ENCODE data around the gene SMU1.
"Not testable (repeated sequence)": the region's sequence is repeated elsewhere in the genome, so short reads cannot be mapped to it uniquely, and the experiment has no call there.

SMU1 gene

DNA sequence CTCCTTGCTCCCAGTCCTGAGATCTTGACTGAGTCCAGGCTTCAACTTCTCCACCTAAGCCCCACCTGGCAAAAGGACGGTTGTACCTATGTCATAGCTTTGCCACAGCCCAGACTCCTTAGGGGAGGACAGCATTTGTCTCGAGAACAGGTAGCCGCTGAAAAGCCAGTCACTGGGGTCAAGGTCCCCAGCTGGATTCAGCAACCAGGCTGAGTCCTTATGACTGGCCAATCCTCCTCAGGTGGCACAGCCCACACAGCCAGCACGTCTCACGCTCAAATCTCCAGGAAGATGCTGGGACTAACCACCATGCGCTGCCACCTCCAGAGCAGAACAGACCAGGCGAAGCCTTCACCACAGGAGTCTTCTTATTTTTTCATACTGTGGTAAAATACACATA lies 27.9 kb upstream of the SMU1 start:
- DNase-seq: no peak

GRCh38 chr9:33103501-33104281 lies 27.2 kb upstream of the SMU1 start:
- no peak for DNase-seq

GRCh38 chr9:33102551-33103210 lies 26.2 kb upstream of the SMU1 start:
- no peak for DNase-seq

GRCh38 chr9:33101104-33101951 lies 24.9 kb upstream of the SMU1 start:
- no peak for DNase-seq

DNA sequence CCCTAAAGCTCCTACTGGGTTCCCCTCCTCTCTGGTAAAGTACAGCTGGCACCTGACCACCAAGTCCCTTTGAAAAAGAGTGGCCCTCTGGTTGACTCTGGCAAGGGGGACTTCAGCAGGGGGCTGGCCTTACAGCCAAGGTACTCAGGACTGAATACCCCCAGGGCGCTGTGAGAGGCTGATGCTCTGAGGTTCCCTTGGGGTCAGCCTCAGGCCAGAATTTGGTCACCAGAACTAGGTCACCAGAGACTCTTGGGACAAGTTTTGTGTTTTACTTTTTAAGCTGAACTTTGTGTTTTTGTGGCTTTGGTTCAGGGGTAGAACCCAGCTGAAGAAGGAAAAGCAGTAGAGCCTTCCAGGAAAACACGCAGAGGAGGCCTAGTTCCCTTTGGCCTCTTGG lies 23.3 kb upstream of the SMU1 start:
- no peak for DNase-seq

DNA sequence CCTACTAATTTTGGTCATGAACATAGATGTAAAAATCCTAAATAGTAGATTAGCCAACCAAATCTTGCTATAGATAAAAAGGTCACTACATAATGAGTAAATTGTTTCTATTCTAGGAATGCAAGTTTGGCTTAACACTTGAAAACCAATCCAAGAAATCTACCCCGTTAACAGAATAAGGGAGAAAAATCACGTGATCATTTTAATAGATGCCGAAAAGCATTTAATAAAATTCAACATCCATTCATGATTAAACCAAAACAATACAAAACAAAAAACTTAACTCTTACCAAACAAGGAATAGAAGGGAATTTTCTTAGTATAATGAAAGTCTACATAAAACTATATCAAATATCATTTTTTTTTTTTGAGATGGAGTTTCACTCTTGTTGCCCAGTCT lies 20.7 kb upstream of the SMU1 start:
- no peak for DNase-seq

DNA sequence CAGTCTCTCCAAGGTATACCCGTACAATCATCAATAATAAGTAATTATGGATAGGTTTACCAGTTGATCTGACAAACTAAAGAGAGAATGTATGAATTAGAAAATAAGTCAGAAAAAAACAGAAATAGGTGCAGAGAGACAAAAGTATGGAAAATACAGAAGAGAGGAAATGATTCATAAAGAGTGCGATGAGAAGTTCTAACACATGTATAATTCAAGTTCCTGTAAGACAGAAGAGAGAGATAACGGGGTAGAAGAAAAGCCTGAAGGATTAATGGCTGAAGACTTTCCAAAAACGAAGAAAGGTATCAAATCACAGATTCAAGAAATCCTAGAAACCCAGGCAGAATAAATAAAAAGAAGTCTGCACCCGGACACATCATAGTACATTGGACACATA lies 16.2 kb upstream of the SMU1 start:
- DNase-seq: no peak

DNA sequence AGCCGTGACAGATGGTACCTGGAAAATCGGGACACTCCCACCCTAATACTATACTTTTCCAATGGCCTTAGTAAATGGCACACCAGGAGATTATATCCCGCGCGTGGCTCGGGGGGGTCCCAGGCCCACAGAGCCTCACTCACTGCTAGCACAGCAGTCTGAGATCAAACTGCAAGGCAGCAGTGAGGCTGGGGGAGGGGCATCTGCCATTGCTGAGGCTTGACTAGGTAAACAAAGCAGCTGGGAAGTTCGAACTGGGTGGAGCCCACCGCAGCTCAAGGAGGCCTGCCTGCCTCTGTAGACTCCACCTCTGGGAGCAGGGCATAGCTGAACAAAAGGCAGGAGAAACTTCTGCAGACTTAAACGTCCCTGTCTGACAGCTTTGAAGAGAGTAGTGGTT lies 9.2 kb upstream of the SMU1 start:
- DNase-seq: not testable (repeated sequence)

DNA sequence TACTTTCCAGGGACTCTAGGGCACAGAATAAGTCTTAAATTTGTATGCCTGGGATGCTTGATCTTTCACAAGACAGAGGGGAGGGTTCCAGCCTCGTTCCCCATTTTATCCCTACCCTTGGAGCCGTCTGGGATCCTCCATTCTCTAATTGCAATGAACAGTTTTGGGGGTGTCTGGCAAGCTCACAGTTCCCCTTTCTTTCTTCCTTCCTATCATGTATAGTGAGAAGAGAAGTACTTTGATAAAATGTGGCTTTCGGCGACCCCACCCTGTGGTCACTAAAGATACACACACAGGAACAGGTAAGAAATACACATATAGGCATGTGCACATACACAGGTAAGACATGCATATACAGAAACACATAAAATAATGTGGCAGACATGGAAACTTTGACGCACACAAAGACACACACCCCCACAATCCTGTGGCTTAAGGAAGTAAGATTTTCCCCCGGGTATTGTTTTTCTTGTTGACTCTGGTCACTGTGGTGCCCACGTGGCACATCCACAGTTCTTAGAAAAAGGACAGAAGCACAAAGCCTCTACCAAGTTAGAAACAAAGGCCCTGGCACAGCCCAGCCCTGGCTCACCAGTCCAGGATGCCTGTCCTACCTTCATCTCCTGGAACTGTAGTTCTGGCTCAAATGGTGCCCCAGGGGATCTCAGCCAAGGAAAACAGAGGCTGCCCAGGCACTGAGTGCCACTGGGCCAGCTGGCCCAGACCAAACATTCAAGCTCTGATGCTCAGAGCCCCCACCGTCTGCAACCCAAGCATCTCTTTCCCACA lies 6.3 kb upstream of the SMU1 start:
- DNase-seq: peak; percentile 4

GRCh38 chr9:33082128-33082527 lies 5.7 kb upstream of the SMU1 start:
- DNase-seq: peak; percentile 20

- peak; percentile 83 for DNase-seq
Observed at GRCh38 chr9:33081128-33081851, 4.8 kb upstream of the SMU1 start.

DNA sequence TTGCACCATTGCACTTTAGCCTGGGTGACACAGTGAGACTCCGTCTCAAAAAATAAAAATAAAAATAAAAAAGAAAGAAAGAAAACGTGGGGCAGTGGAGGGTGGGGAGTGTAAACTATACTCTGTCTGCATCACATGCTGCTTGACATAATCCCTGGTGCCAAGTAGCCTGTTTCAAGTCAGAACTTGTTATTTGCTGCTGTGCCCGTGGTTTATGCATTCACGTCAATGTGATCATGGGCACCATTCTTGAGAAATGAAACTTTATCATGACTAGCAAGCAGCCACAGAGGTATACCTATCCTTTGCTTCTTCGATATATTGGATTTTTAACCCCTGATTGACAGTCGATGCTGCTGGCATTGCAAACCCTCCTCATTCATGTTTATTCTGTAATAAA lies 4.1 kb upstream of the SMU1 start:
- no peak for DNase-seq

- DNase-seq: no peak
Observed at GRCh38 chr9:33068991-33069390, 7.5 kb downstream of the SMU1 start.

DNA sequence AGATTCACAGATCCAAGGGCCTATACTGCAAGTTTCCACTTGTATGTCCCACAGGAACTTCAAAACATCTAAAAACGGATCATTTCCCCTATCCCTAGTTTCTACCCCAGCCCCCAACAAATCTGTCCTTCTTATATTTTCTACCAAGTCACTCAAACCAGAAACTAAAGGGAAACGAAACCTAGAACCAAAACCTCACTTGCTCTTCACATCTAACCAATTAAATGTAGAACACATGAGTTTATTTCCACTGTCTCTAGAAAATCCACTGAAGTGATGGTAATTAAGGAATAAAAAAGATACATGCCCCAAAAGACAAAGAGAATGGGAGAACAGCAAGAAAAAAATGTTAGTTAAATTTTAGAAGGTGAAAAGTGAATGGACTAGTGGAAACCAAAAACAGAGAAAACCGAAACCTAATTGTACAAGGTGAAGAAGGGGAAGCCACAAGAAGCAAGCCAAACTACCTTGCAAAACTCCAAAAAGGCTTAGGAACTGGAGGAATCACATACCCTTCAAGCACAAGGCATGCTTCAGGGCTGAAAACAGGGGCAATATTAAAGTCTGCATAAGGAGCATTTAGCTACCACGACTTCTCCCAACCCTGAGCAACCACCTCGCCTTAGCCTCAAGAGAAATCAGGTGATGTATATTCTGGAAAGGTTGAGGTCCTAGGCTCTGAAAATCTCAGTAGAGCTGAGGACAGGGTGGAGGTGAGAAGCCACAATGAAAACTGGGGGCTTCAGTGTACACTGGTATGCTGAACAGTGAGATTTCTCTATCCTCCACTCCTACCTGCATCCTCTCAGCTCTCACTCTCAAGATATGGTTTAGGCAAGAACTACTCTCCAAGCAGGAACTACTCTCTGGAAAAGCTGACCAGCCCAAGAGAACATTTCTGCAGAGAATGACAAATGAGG lies 11.1 kb downstream of the SMU1 start:
- no peak for DNase-seq

GRCh38 chr9:33051144-33051543 lies 25.3 kb downstream of the SMU1 start:
- DNase-seq: no peak

- no peak for DNase-seq
Observed at GRCh38 chr9:33049680-33050361, 26.7 kb downstream of the SMU1 start.

- DNase-seq: no peak
Observed at GRCh38 chr9:33048054-33048465, 28.4 kb downstream of the SMU1 start.

GRCh38 chr9:33046061-33046460 lies 30.4 kb downstream of the SMU1 start:
- DNase-seq: no peak

GRCh38 chr9:33044677-33045282 lies 31.7 kb downstream of the SMU1 start:
- no peak for DNase-seq

DNA sequence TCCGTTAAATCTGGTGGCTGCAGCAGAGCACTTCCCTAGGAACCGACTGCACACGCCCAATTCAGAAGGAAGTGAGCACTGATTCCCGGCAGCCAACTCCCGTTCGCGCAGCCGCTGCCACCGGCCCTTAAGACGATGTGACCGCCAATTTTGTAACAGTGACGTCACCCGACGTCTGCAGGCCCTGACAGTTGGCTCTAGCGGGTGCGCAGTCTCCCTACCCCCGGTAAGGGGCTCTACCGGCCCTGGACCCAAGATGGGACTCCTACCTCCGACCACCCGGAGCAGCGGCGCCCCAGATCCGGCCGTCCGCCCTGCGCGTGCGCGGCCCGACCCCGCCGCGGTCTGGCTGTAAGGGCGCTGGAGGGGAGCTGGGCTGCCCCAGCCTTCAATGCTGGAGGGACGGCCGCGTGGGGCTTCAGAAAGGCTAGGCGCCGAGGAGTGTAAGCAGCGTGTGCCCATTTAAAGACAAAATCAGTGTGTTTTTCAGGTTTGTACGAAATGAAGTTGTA lies 32.3 kb downstream of the SMU1 start:
- DNase-seq: peak; percentile 46
